BE2C (cell line): ENCODE data around the gene SOAT2.
A peak's percentile ranks its signal among the peaks of the same experiment; 100 is the strongest.

Experiments used
- DNase-seq: peaks from one replicate; pipeline ENCODE4 v3.0.0-alpha.2; 2020
- H3K27me3 ChIP-seq: fragments of 250-450 bp; sonication (Bioruptor Pico); 2 replicates; pipeline ENCODE4 v1.5.1; 2020; ENCODE audit warnings: mild to moderate bottlenecking
- H3K36me3 ChIP-seq: fragments of 250-450 bp; sonication (Bioruptor Pico); 2 replicates; pipeline ENCODE4 v1.5.1; 2020; ENCODE audit warnings: mild to moderate bottlenecking
- H3K4me1 ChIP-seq: fragments of 250-450 bp; sonication (Bioruptor Pico); 2 replicates; pipeline ENCODE4 v1.5.1; 2020
- H3K4me3 ChIP-seq: 2 replicates; pipeline ENCODE4 v1.5.1; 2011; ENCODE audit warnings: low read depth, low read length
- H3K9me3 ChIP-seq: fragments of 250-450 bp; sonication (Bioruptor Pico); 2 replicates; pipeline ENCODE4 v1.5.1; 2020
- TF ChIP-seq, protein P1 (sequence below): IDR thresholded peaks from 2 replicates; pipeline ENCODE4 v1.5.1; 2012; ENCODE audit warnings: mild to moderate bottlenecking, low read depth, low read length

The SOAT2 gene

DNA sequence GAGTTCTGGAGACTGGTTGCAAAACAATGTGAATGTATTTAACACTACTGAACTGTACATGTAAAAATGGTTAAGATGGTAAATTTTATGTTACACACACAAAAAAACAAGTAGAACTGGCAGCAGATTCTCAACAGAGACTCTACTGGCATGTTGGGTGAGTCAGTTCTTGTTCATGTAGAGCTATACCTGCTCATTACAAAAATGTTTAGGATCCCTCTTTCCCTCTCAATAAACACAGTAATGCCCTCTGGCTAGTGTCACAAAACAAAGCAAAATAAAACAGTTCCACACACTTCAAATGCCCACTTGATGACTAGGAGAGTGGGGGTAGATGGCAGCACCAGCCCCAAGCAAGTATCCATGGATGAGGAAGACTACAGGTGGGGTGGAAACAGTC lies 63.6 kb downstream of the SOAT2 start:
- no peaks in the 10 kb centered on the region for H3K36me3 ChIP-seq
- TF ChIP-seq, protein P1, sequence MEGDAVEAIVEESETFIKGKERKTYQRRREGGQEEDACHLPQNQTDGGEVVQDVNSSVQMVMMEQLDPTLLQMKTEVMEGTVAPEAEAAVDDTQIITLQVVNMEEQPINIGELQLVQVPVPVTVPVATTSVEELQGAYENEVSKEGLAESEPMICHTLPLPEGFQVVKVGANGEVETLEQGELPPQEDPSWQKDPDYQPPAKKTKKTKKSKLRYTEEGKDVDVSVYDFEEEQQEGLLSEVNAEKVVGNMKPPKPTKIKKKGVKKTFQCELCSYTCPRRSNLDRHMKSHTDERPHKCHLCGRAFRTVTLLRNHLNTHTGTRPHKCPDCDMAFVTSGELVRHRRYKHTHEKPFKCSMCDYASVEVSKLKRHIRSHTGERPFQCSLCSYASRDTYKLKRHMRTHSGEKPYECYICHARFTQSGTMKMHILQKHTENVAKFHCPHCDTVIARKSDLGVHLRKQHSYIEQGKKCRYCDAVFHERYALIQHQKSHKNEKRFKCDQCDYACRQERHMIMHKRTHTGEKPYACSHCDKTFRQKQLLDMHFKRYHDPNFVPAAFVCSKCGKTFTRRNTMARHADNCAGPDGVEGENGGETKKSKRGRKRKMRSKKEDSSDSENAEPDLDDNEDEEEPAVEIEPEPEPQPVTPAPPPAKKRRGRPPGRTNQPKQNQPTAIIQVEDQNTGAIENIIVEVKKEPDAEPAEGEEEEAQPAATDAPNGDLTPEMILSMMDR, result no peak
- H3K4me1 ChIP-seq, result peaks cover 11% of the 10 kb centered on the region
- DNase-seq, result no peak
- H3K9me3 ChIP-seq, result no peaks in the 10 kb centered on the region; the same call in 1 of the 2 replicates
- H3K27me3 ChIP-seq, result no peaks in the 10 kb centered on the region
- no peak overlapping the region for H3K4me3 ChIP-seq

DNA sequence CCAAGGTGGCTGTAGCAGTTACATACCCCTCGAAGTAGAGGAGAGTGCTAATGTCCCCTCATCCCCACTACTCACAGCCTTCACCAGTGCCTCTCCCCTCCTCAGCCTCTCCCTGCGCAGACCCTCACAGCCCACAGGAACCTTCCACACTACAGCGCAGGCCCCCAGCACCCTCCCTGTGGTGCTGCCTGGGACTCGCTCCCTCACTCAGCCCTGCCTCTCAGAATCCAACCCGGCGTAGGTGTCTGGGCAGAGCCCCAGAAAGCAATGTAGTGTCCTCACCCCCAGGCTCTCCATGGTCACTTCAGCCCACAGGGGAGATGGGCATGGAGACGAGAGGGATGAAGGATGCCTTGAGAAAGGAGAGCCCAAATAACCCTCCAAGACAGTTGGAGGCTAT lies 66.4 kb downstream of the SOAT2 start:
- Histone ChIP-seq H3K27me3 (no peaks in the 10 kb centered on the region), H3K4me1 (peaks cover 19% of the 10 kb centered on the region), H3K36me3 (no peaks in the 10 kb centered on the region), H3K4me3 (no peak overlapping the region), H3K9me3 (no peaks in the 10 kb centered on the region; the same call in 1 of the 2 replicates)
- DNase-seq, result no peak
- TF ChIP-seq, protein P1, result no peak

DNA sequence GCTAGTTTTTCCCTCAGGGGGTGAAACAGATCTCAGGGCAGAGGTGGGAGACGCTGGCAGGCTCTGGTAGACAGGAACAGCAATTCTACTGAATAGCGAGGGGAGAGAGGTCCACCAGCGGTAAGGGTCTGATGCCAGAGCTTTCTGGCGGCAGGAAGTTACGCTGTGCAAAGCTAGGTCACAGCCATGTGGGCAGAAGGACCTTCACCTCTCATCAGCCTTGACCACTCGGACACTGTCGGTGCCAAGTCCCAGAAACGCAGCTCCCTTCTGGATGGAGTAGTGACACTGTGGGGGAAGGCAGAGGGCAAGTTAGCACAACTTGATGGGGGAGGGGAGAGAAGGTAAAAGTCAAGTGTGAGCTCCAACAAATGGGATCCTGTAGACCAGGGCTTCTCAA lies 66.9 kb downstream of the SOAT2 start:
- Histone ChIP-seq H3K9me3 (no peaks in the 10 kb centered on the region; the same call in 1 of the 2 replicates), H3K27me3 (no peaks in the 10 kb centered on the region), H3K36me3 (no peaks in the 10 kb centered on the region), H3K4me3 (no peak overlapping the region), H3K4me1 (peaks cover 24% of the 10 kb centered on the region)
- DNase-seq, result no peak
- TF ChIP-seq, protein P1, result no peak

DNA sequence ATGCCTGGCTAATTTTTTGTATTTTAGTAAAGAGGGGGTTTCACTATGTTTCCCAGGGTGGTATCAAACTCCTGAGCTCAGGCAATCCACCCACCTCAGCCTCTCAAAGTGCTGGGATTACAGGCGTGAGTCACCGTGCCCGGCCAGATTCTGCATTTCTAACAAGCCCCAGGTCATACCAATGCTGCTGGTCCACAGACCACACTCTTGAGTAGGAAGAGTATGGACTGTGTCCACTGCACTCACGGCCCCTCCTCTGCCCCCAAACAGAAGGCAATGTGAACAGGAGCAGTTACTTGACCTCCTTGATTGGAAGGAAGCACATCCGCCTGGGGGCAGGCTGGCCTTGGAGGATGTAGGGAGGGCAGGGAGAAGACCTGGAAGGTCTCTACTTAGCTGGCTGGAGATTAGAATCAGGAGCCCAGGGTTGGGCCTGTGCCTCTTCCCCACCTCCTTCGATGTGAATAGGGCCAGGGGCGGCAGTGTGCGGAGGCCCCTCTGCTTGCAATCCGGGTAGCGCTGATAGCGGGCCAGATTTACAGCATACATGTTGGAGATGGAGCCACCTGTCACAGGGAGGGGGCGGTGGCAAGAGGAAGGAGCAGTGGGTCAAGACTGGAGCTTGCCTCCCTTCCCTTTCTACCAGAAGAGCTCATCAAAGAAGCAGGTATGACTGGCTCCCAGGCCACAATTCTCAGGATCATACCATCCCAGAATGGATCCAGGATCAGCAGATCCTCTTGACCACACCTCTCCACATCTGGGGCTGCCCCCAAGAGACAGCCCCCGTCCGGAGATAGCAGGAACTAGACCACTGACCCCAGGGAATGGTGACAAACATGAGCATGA lies 67.8 kb downstream of the SOAT2 start:
- TF ChIP-seq, protein P1, result no peak
- Histone ChIP-seq H3K36me3 (no peaks in the 10 kb centered on the region), H3K9me3 (no peaks in the 10 kb centered on the region; the same call in 1 of the 2 replicates), H3K27me3 (no peaks in the 10 kb centered on the region), H3K4me1 (peaks cover 26% of the 10 kb centered on the region), H3K4me3 (no peak overlapping the region)
- peak; percentile 47 for DNase-seq

DNA sequence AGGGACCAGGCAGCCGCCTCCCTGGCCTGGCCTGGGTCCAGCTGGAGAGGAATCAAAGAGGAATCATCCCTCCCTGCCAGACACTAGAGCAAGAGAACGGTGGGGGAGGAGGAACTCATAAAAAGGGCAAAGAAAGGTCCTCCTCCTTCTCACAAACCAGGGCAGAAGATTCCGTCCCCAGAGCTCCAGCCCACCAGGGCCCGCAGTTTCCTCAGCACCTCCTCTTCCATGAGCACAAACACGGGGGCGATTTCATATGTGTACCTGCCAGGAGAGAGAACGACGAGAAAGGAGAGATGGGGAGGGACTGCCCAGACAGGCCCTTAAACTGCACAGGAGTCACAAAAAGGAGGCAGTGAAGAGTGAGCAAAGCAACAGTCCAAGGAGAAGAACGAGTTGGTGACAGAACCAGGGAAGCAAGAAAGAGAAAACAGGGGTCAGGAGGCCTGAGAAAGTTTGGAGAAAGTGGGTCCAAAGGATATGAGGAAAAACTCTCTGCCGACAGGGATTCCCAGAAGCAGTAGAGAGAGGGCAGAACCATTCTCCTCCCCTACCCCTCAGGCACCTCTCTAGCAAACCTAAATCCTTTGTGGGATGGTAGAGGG lies 68.5 kb downstream of the SOAT2 start:
- Histone ChIP-seq H3K9me3 (no peaks in the 10 kb centered on the region; the same call in 1 of the 2 replicates), H3K4me1 (peaks cover 26% of the 10 kb centered on the region), H3K27me3 (no peaks in the 10 kb centered on the region), H3K4me3 (no peak overlapping the region), H3K36me3 (no peaks in the 10 kb centered on the region)
- DNase-seq, result peak; percentile 88
- TF ChIP-seq, protein P1, result no peak

DNA sequence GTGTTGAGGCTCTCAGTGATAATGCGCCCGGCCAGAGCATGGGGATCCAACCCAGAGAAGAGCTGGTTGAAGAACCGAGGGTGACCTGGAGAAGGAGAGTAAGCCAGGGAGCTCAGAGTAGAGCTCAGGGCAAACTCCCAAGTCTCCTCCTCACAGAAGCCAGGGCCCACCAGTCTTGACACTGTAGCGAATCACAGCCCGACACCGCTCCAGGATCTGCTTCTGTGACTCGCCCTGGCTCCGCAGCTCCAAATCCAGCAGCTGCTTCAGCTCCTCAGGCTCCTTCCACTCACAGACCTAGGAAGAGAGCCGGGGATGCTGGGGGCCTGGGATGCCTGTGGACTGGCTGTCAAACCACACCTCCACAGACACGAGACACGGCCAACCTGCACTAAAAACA lies 69.1 kb downstream of the SOAT2 start:
- no peak overlapping the region for H3K4me3 ChIP-seq
- no peaks in the 10 kb centered on the region for H3K36me3 ChIP-seq
- no peaks in the 10 kb centered on the region; the same call in 1 of the 2 replicates for H3K9me3 ChIP-seq
- H3K27me3 ChIP-seq, result no peaks in the 10 kb centered on the region
- DNase-seq, result peak; percentile 44
- peaks cover 26% of the 10 kb centered on the region for H3K4me1 ChIP-seq
- TF ChIP-seq, protein P1, result no peak
